A549 (cell line): Measurements from ENCODE around the gene MASTL. TPM values are rescaled to one million over a fixed set of nuclear protein-coding genes. Genes with fewer than 3 reads are reported as not detected.

ENCODE experiments used
- ATAC-seq, 2 experiments: fragments of 200-7000 bp in 1 of 2; fragments of >200 bp in 1 of 2; cut with Nextera tagmentation in 1 of 2; cut with Tn5 transposase in 1 of 2; 3 replicates each; pipeline versions ENCODE4 v1.8.0 to v1.9.1; 2018 to 2020; ENCODE audit warnings: mild to moderate bottlenecking in 1 of 2, moderate library complexity in 1 of 2
- CTCF ChIA-PET: fragments of 300-600 bp; sonication (Branson Sonifier 250); formaldehyde crosslinking; extraction: SDS; loops from one replicate; lab custom pipeline; 2021; ENCODE audit warnings: antibody characterized with exemption, inconsistent platforms; lab: Yijun Ruan, JAX
- POLR2A ChIA-PET: fragments of 350-600 bp; formaldehyde crosslinking; extraction: SDS; loops from one replicate; lab custom pipeline; 2021; ENCODE audit warnings: antibody characterized with exemption, inconsistent platforms; lab: Yijun Ruan, JAX
- DNase-seq, 2 experiments: peaks; one replicate each; pipeline versions ENCODE4 v3.0.0 to v3.0.0-alpha.2; 2011 to 2016; ENCODE audit warnings: low read depth in 1 of 2, low spot score in 1 of 2
- FAIRE-seq: peaks from 2 replicates; lab custom pipeline; 2011; peaks lifted over from hg19 to GRCh38; lab: Jason Lieb, UNC
- H3K27ac ChIP-seq, 2 experiments: fragments of >200 bp; sonication (Bioruptor Twin); formaldehyde crosslinking; 3 replicates each; pipeline ENCODE4 v1.5.1; 2016 to 2017
- H3K4me1 ChIP-seq: fragments of >200 bp; sonication (Bioruptor Twin); formaldehyde crosslinking; 3 replicates; pipeline ENCODE4 v1.6.1; 2016
- H3K4me2 ChIP-seq: fragments of >200 bp; sonication (Bioruptor Twin); formaldehyde crosslinking; 3 replicates; pipeline ENCODE4 v1.6.1; 2016
- H3K4me3 ChIP-seq: fragments of >200 bp; sonication (Bioruptor Twin); formaldehyde crosslinking; 3 replicates; pipeline ENCODE4 v1.5.1; 2016
- H3K9me3 ChIP-seq: fragments of >200 bp; sonication (Bioruptor Twin); formaldehyde crosslinking; 3 replicates; pipeline ENCODE4 v1.6.1; 2016
- ATOH8 ChIP-seq: fragments of 250-450 bp; sonication (Bioruptor Pico); IDR thresholded peaks from 2 replicates; pipeline ENCODE4 v1.5.0; 2020; ENCODE audit warnings: low read depth, mild to moderate bottlenecking, moderate library complexity
- BHLHE40 ChIP-seq: IDR thresholded peaks from 2 replicates; pipeline ENCODE4 v1.6.1; 2012; ENCODE audit warnings: low read depth, low read length, inconsistent platforms
- CBX2 ChIP-seq: fragments of 200-600 bp; sonication (generic); IDR thresholded peaks from 2 replicates; pipeline ENCODE4 v1.6.1; 2016; ENCODE audit warnings: low read depth, mild to moderate bottlenecking, borderline replicate concordance
- CEBPB ChIP-seq, 2 experiments: fragments of >200 bp in 1 of 2; sonication (Bioruptor Twin) in 1 of 2; formaldehyde crosslinking in 1 of 2; IDR thresholded peaks; 2 replicates each; pipeline ENCODE4 v1.6.1; 2012 to 2016
- CHD4 ChIP-seq: fragments of 200-600 bp; sonication (generic); IDR thresholded peaks from 2 replicates; pipeline ENCODE4 v1.6.1; 2016; ENCODE audit warnings: antibody characterized with exemption, mild to moderate bottlenecking, borderline replicate concordance
- E2F6 ChIP-seq: IDR thresholded peaks from 2 replicates; pipeline ENCODE4 v1.6.1; 2012; ENCODE audit warnings: low read depth, borderline replicate concordance
- EHF ChIP-seq: fragments of 250-450 bp; sonication (Bioruptor Pico); IDR thresholded peaks from 2 replicates; pipeline ENCODE4 v1.5.0; 2020; ENCODE audit warnings: mild to moderate bottlenecking
- EHMT2 ChIP-seq: fragments of 200-600 bp; sonication (generic); IDR thresholded peaks from 2 replicates; pipeline ENCODE4 v1.6.1; 2016; ENCODE audit warnings: antibody characterized with exemption, low read depth, mild to moderate bottlenecking, moderate library complexity
- ELK1 ChIP-seq: fragments of 150-350 bp; IDR thresholded peaks from 2 replicates; pipeline ENCODE4 v1.6.1; 2014; ENCODE audit warnings: low read depth, mild to moderate bottlenecking, low read length
- EP300 ChIP-seq, 2 experiments: fragments of >200 bp; sonication (Bioruptor Twin); formaldehyde crosslinking; IDR thresholded peaks; 2 replicates in 1 of 2; 3 replicates in 1 of 2; pipeline ENCODE4 v1.6.1; 2016 to 2017
- ESRRA ChIP-seq: fragments of 150-350 bp; IDR thresholded peaks from 2 replicates; pipeline ENCODE4 v1.6.1; 2014; ENCODE audit warnings: mild to moderate bottlenecking, low read length, borderline replicate concordance
- FOSL2 ChIP-seq, 2 experiments: fragments of 450-650 bp in 1 of 2; fragments of >200 bp in 1 of 2; sonication (Bioruptor Twin) in 1 of 2; formaldehyde crosslinking; IDR thresholded peaks; 2 replicates each; pipeline versions ENCODE4 v1.5.0 to v1.6.1; 2016 to 2020; ENCODE audit warnings: mild to moderate bottlenecking in 1 of 2, moderate library complexity in 1 of 2
- GATA3 ChIP-seq: IDR thresholded peaks from 2 replicates; pipeline ENCODE4 v1.6.1; 2012; ENCODE audit warnings: borderline replicate concordance
- HDAC2 ChIP-seq: fragments of 200-600 bp; sonication (generic); IDR thresholded peaks from 2 replicates; pipeline ENCODE4 v1.6.1; 2016
- HES2 ChIP-seq: fragments of >200 bp; sonication (Bioruptor Twin); formaldehyde crosslinking; IDR thresholded peaks from 2 replicates; pipeline ENCODE4 v1.6.1; 2016
- HEYL ChIP-seq: fragments of 250-450 bp; sonication (Bioruptor Pico); IDR thresholded peaks from 2 replicates; pipeline ENCODE4 v1.8.0; 2021; ENCODE audit warnings: mild to moderate bottlenecking, moderate library complexity
- HMGXB4 ChIP-seq: fragments of 250-450 bp; sonication (Bioruptor Pico); IDR thresholded peaks from 2 replicates; pipeline ENCODE4 v1.5.0; 2021; ENCODE audit warnings: mild to moderate bottlenecking, moderate library complexity, borderline replicate concordance
- JUN ChIP-seq, 2 experiments: fragments of >200 bp; sonication (Bioruptor Twin); formaldehyde crosslinking; IDR thresholded peaks; 2 replicates in 1 of 2; 3 replicates in 1 of 2; pipeline ENCODE4 v1.6.1; 2016 to 2017
- JUNB ChIP-seq: fragments of >200 bp; sonication (Bioruptor Twin); formaldehyde crosslinking; IDR thresholded peaks from 2 replicates; pipeline ENCODE4 v1.6.1; 2016
- KDM5A ChIP-seq: fragments of 200-600 bp; sonication (generic); IDR thresholded peaks from 2 replicates; pipeline ENCODE4 v1.6.1; 2016; ENCODE audit warnings: antibody characterized with exemption, mild to moderate bottlenecking
- MAX ChIP-seq: IDR thresholded peaks from 2 replicates; pipeline ENCODE4 v1.6.1; 2012
- MAZ ChIP-seq: fragments of 150-350 bp; IDR thresholded peaks from 2 replicates; pipeline ENCODE4 v1.6.1; 2014; ENCODE audit warnings: antibody characterized with exemption, low read depth, low read length, borderline replicate concordance
- NFE2L2 ChIP-seq: fragments of 150-350 bp; conservative IDR thresholded peaks from 2 replicates; pipeline ENCODE4 v1.6.1; 2014; ENCODE audit warnings: low read length
- NPAS2 ChIP-seq: fragments of 250-450 bp; sonication (Bioruptor Pico); IDR thresholded peaks from 2 replicates; pipeline ENCODE4 v1.8.0; 2022; ENCODE audit warnings: mild to moderate bottlenecking, moderate library complexity, borderline replicate concordance
- PHF8 ChIP-seq: fragments of 200-600 bp; sonication (generic); IDR thresholded peaks from 2 replicates; pipeline ENCODE4 v1.6.1; 2016; ENCODE audit warnings: low read depth, mild to moderate bottlenecking, antibody characterized with exemption, moderate library complexity, borderline replicate concordance
- POLR2A ChIP-seq: IDR thresholded peaks from 2 replicates; pipeline ENCODE4 v1.6.1; 2012; ENCODE audit warnings: mild to moderate bottlenecking, low read length
- POLR2AphosphoS2 ChIP-seq: conservative IDR thresholded peaks from 2 replicates; pipeline ENCODE4 v1.6.1; 2012; ENCODE audit warnings: low read length, improper control_type of control experiment, inconsistent platforms
- RCOR1 ChIP-seq: fragments of 150-350 bp; IDR thresholded peaks from 2 replicates; pipeline ENCODE4 v1.6.1; 2014; ENCODE audit warnings: antibody characterized with exemption, low read length, low read depth
- RFX5 ChIP-seq: fragments of 450-650 bp; IDR thresholded peaks from 2 replicates; pipeline ENCODE4 v1.7.1; 2014; ENCODE audit warnings: antibody characterized with exemption, mild to moderate bottlenecking, moderate library complexity
- RNF2 ChIP-seq: fragments of 200-600 bp; sonication (generic); IDR thresholded peaks from 2 replicates; pipeline ENCODE4 v1.6.1; 2016; ENCODE audit warnings: low read depth, mild to moderate bottlenecking, antibody characterized with exemption, moderate library complexity, borderline replicate concordance
- SREBF2 ChIP-seq: fragments of 450-650 bp; IDR thresholded peaks from 2 replicates; pipeline ENCODE4 v1.6.1; 2014; ENCODE audit warnings: mild to moderate bottlenecking, moderate library complexity
- TP53 ChIP-seq: fragments of 250-450 bp; sonication (Bioruptor Pico); IDR thresholded peaks from 2 replicates; pipeline ENCODE4 v1.5.0; 2021; ENCODE audit warnings: mild to moderate bottlenecking, moderate library complexity
- USF2 ChIP-seq: fragments of 450-650 bp; IDR thresholded peaks from 2 replicates; pipeline ENCODE4 v1.6.1; 2014; ENCODE audit warnings: antibody characterized with exemption
- ZFP36 ChIP-seq: fragments of 450-650 bp; IDR thresholded peaks from 2 replicates; pipeline ENCODE4 v1.6.1; 2014; ENCODE audit warnings: borderline replicate concordance; ENCODE audit not compliant: partially characterized antibody
- ZSCAN20 ChIP-seq: fragments of 250-450 bp; sonication (Bioruptor Pico); IDR thresholded peaks from 2 replicates; pipeline ENCODE4 v1.8.0; 2022; ENCODE audit warnings: mild to moderate bottlenecking, moderate library complexity
- WGBS: methylation state at CpG from one replicate; pipeline ENCODE4 v1.1.6; 2017; ENCODE audit errors: missing lambda C conversion rate; 5-methylcytosine and 5-hydroxymethylcytosine counted together
- polyA minus RNA-seq: library from RNA; depleted of rRNA, polyadenylated mRNA; stranded (reverse); fragments of >200 nt; gene quantifications from 2 replicates; pipeline ENCODE4 v1.2.3, GENCODE V29; 2011; rRNA and poly(A)+ RNA removed
- polyA plus RNA-seq, 4 experiments: library from polyadenylated mRNA; depleted of rRNA in 3 of 4; stranded (reverse); fragments of >200 nt; fragmentation: RNase III in 1 of 4; extraction: RNeasy Plus Mini Kit Qiagen cat#74134 plus additional on column Dnase treatment in 1 of 4; gene quantifications; 2 replicates in 3 of 4; 3 replicates in 1 of 4; pipeline ENCODE4 v1.2.3, GENCODE V29; 2011 to 2017

Gene MASTL
- polyA plus RNA-seq (2011; rRNA removed), result 20.6 and 21.3 TPM in 2 replicates
- 9.7 and 10.1 TPM in 2 replicates for polyA plus RNA-seq (2012; cell fraction: cytosol; rRNA removed)
- 5.6 and 10.6 TPM in 2 replicates for polyA plus RNA-seq (2012; cell fraction: nucleus; rRNA removed)
- polyA plus RNA-seq (2017; fragmentation: RNase III; extraction: RNeasy Plus Mini Kit Qiagen cat#74134 plus additional on column Dnase treatment), result 21.5 to 22.1 TPM (median 21.8 TPM) in 3 replicates
- 5.6 and 6.4 TPM in 2 replicates for polyA minus RNA-seq

- no peak for FAIRE-seq
- under 1% methylated on average over 32 of the region's 55 CpGs for WGBS
- TF ChIP-seq USF2, result no peak
- no peak for TF ChIP-seq ATOH8 (CRISPR knock-in tag)
- no peak for TF ChIP-seq HEYL (CRISPR knock-in tag)
- no peak for TF ChIP-seq EHMT2
- TF ChIP-seq SREBF2, result no peak
- no peak for TF ChIP-seq HMGXB4
- TF ChIP-seq GATA3, result no peak
- no peak for TF ChIP-seq CHD4
- no peak for TF ChIP-seq PHF8
- TF ChIP-seq RCOR1, result no peak
- TF ChIP-seq BHLHE40, result no peak
- no peak for TF ChIP-seq EHF (CRISPR knock-in tag)
- peak in 1 of 2 experiments; percentile 63; a peak in 2 of 5 replicates for TF ChIP-seq JUN (IDR thresholded peaks at IDR 0.05)
- TF ChIP-seq FOSL2 (IDR thresholded peaks at IDR 0.05), result no peak
- peak; percentile 70 for TF ChIP-seq FOSL2 (CRISPR knock-in tag; IDR thresholded peaks at IDR 0.05)
- TF ChIP-seq EP300 (IDR thresholded peaks at IDR 0.05), result no peak
- TF ChIP-seq E2F6, result peak; percentile 79
- TF ChIP-seq NFE2L2, result no peak
- TF ChIP-seq MAZ, result no peak
- no peak for TF ChIP-seq CBX2
- peak; percentile 48 for TF ChIP-seq POLR2A
- TF ChIP-seq HES2, result no peak
- no peak for TF ChIP-seq RFX5
- no peak for TF ChIP-seq ESRRA
- TF ChIP-seq KDM5A, result peak; percentile 86
- no peak for TF ChIP-seq POLR2AphosphoS2
- TF ChIP-seq RNF2, result no peak
- TF ChIP-seq ZSCAN20 (CRISPR knock-in tag), result no peak
- no peak for TF ChIP-seq NPAS2
- TF ChIP-seq ELK1, result no peak
- no peak for TF ChIP-seq TP53
- TF ChIP-seq HDAC2, result 0 out of 2 replicates have a peak, but pooled peaks have one; percentile 43
- no peak for TF ChIP-seq JUNB
- TF ChIP-seq CEBPB (IDR thresholded peaks at IDR 0.05), result no peak
- TF ChIP-seq ZFP36, result no peak
- TF ChIP-seq MAX, result peak; percentile 78; the same call in 1 of the 2 replicates
Observed at GRCh38 chr10:27155066-27155754, at the start of gene MASTL. MASTL (plus strand) TSS chr10:27155352; CDS start chr10:27155427, 75 bp downstream.

More at GRCh38 chr10:27155066-27155754, at the start of gene MASTL:
- CTCF ChIA-PET, result interaction anchor here (0.7 to 1.4 kb wide), 3 partner anchors 19 to 54 kb away, joined by 3 to 6 read pairs (median 3); no protein-coding TSS in a partner anchor
- DNase-seq (peak; percentile 81 to 94), ATAC-seq (peak; percentile 89 to 91)
- Histone ChIP-seq H3K4me2 (peak within 1 kb of the TSS; percentile 92), H3K27ac (peak within 1 kb of the TSS; percentile 90 to 94), H3K4me3 (peak within 1 kb of the TSS; percentile 68), H3K4me1 (peaks cover 43% of the 10 kb centered on the region), H3K9me3 (no peaks in the 10 kb centered on the region)
- POLR2A ChIA-PET, result interaction anchor here (0.9 to 2.0 kb wide), 2 partner anchors 80 to 87 kb away, joined by 5 to 9 read pairs (median 5); no protein-coding TSS in a partner anchor
